IPS-15b (cell line): Measurements from ENCODE around the gene PEPD.

Experiments
- H3K27me3 ChIP-seq: one replicate; pipeline ENCODE4 v1.6.1; 2013; ENCODE audit warnings: low read length; ENCODE audit not compliant: control insufficient read depth, insufficient read depth
- H3K36me3 ChIP-seq: one replicate; pipeline ENCODE4 v1.6.1; 2013; ENCODE audit warnings: low read length; ENCODE audit not compliant: control insufficient read depth, insufficient read depth
- H3K4me1 ChIP-seq: one replicate; pipeline ENCODE4 v1.6.1; 2013; ENCODE audit warnings: mild to moderate bottlenecking, low read length; ENCODE audit not compliant: control insufficient read depth, insufficient read depth
- H3K4me3 ChIP-seq: one replicate; pipeline ENCODE4 v1.5.1; 2013; ENCODE audit warnings: low read depth, low read length
- H3K9ac ChIP-seq: one replicate; pipeline ENCODE4 v1.6.1; 2013; ENCODE audit warnings: low read depth, mild to moderate bottlenecking, low read length
- H3K9me3 ChIP-seq: one replicate; pipeline ENCODE4 v1.6.1; 2013; ENCODE audit warnings: mild to moderate bottlenecking, low read length; ENCODE audit not compliant: control insufficient read depth, insufficient read depth

PEPD gene

DNA sequence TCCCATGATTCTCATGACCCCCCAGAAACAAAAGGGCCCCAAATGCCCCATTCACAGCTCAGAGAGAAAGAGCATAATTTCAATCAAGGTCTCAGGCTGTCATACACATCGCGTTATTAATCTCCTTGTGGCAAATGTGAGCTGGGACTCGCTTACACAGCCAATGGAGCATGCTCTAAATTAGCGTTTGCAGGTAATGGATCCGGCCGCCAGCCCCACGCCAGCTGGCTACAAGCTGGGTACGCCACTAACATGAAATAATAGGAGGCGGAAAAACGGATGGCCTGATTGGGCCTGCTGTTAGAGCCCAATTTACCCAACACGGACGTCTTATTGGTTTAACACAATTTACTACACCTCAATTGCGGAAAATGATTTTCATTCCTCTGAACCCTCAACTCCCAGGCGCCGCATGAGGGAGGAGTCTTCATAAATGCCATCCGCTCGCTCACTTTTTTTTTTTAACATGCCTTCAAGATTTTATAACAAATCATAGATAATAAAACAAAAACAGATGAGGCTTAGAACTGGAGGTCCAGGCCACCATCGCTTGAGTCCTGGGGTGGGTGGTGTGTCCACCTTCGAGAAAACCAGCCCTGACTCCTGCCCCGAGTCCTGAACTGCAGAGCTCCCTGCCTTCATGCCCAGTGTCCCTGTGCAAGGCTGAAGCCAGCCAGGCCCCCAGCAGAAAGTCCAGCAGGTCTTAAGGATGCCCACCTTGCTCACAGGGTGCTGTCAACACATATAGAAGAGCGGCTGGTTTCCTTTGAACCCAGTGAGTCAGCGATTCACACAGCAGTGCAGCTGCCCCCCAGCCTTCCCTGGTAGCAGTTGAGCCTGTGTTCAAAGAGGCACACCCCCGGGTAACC lies 62.1 kb downstream of the PEPD start:
- Histone ChIP-seq H3K4me1 (no peaks in the 10 kb centered on the region), H3K9ac (no peak overlapping the region), H3K27me3 (no peaks in the 10 kb centered on the region), H3K9me3 (no peaks in the 10 kb centered on the region), H3K4me3 (no peak overlapping the region), H3K36me3 (peaks cover 11% of the 10 kb centered on the region)

DNA sequence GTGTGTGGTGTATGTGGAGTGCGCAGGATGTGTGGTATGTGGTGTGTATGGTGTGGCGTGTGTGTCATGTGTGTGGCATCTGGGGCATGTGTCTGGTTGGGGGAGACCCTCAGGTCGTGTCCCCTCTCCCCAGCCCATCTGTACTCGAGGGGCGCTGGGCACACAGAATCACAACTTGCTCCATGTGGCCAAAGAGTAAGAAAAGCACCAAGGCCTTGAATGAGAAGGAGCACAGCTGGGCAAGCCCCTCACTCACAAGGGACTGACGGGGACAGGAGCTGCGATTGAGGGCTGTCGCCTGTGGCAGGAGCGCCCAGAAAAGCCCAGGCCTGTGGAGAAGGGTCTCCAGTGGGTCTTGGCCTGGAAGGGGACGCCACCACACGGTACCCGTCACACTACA lies 62.8 kb downstream of the PEPD start:
- Histone ChIP-seq H3K4me3 (no peak overlapping the region), H3K36me3 (peaks cover 8% of the 10 kb centered on the region), H3K9me3 (no peaks in the 10 kb centered on the region), H3K9ac (no peak overlapping the region), H3K4me1 (no peaks in the 10 kb centered on the region), H3K27me3 (no peaks in the 10 kb centered on the region)

DNA sequence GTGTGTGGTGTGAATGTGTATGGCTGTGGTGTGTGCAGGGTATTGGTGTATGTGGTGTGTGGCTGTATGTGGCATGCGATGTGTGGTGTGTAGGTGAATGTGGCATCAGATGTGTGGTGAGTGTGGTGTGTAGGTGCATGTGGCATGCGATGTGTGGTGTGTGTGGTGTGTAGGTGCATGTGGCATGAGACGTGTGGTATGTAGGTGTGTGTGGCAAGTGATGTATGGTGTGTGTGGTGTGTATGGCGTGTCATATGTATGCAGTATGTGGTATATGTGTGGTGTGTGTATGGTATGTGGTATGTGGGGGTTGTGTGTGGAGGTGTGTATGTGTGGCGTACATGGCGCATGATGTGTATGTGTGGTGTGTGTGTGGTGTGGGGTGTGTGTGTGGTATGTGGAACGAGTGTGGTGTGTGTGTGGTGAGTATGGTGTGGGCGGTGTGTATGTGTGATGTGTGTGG lies 63.4 kb downstream of the PEPD start:
- Histone ChIP-seq H3K4me1 (no peaks in the 10 kb centered on the region), H3K36me3 (peaks cover 5% of the 10 kb centered on the region), H3K9ac (no peak overlapping the region), H3K4me3 (no peak overlapping the region), H3K27me3 (no peaks in the 10 kb centered on the region), H3K9me3 (no peaks in the 10 kb centered on the region)

DNA sequence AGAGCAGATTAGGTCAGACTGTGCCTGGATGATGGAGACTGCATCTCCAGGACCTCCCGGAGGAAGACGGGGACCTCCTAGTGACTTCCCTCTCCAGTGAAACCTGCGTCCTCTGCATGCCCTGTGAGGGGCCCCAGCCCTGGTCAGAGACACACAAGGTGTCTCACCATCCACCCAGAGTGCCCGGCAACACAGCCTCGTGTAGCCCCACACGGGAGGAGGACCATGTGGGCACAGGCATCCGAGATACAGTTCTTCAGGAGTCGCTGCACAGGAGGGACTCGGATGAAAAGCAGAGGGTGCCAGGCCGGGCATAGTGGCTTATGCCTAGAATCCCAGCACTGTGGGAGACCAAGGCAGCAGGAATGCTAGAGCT lies 64.8 kb downstream of the PEPD start:
- Histone ChIP-seq H3K36me3 (peaks cover under 1% of the 10 kb centered on the region), H3K9ac (no peak overlapping the region), H3K4me1 (no peaks in the 10 kb centered on the region), H3K4me3 (no peak overlapping the region), H3K27me3 (no peaks in the 10 kb centered on the region), H3K9me3 (no peaks in the 10 kb centered on the region)

DNA sequence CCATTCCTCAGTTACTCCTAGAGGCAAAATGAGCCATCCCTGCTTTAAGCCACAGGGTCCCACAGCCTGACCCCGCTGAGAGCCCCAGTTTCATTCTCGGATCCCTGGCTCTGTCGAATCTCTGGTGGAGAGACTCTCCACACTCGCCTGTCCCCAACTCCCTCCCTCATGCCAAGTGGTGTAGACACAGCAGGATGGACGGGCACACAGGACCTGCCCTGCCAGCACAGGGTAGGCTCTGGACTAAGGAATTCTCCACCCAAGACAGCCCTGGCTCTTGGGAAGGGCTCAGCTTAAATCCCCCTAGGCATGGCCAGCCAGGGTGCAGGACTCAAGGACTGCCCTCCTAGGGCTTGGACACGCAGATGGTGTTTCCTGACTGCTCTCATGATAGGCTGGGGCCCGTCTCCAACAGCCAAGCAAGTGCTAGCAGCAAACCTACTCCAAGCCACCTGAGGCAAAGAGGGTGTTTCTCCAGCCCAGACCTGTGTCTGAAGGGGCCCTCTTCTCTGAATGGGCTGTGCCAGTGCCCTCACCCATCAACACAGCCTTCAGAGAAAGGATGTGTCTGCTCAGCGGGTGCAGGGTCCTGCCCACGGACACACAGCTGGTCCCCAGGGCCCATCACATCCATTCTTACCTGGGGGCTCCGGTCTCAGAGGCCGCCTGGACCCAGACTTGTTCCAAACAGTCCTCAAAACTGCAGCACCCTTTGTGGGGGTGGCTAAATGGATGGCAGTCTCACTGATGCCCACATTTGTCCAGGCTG lies 65.3 kb downstream of the PEPD start:
- H3K4me3 ChIP-seq = no peak overlapping the region
- H3K27me3 ChIP-seq = no peaks in the 10 kb centered on the region
- H3K36me3 ChIP-seq = no peaks in the 10 kb centered on the region
- H3K9me3 ChIP-seq = no peaks in the 10 kb centered on the region
- H3K4me1 ChIP-seq = no peaks in the 10 kb centered on the region
- H3K9ac ChIP-seq = no peak overlapping the region

DNA sequence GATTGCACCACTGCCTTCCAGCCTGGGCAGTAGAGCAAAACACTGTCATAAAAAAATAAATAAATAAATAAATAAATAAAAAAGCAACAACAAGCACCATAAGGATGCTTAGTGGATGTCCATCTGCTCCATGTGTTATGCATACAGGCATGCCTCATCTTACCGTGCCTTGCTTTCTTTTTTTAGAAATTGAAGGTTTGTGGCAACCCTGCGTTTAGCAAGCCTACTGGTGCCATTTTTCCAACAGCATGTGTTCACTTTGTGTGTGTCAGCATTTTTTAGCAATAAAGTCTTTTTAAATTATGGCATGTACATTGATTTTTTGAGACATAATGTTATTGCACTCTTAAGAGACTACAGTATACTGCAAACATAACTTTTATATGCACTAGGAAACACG lies 68.3 kb downstream of the PEPD start:
- H3K36me3 ChIP-seq = no peaks in the 10 kb centered on the region
- no peak overlapping the region for H3K9ac ChIP-seq
- H3K4me3 ChIP-seq = no peak overlapping the region
- H3K27me3 ChIP-seq = no peaks in the 10 kb centered on the region
- H3K9me3 ChIP-seq = no peaks in the 10 kb centered on the region
- no peaks in the 10 kb centered on the region for H3K4me1 ChIP-seq

DNA sequence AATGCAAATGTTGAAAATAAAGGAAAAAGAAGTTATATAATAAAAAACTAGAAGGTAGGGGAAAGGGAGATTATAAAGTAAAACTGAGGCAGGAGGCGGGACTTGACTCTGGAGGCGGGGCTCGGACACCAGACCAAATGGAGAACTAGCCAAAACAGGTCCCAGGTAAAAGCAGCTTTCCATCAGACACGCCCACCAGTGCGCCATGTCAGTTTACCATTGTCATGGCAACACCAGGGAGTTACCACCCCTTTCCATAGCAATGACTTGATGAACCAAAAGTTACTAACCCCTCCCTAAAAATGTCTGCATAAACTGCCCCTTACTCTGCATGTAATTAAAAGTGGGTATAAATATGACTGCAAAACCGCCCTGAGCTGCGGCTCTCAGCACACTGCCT lies 70.9 kb downstream of the PEPD start:
- H3K4me3 ChIP-seq = no peak overlapping the region
- no peaks in the 10 kb centered on the region for H3K9me3 ChIP-seq
- no peaks in the 10 kb centered on the region for H3K4me1 ChIP-seq
- H3K36me3 ChIP-seq = no peaks in the 10 kb centered on the region
- no peaks in the 10 kb centered on the region for H3K27me3 ChIP-seq
- no peak overlapping the region for H3K9ac ChIP-seq

DNA sequence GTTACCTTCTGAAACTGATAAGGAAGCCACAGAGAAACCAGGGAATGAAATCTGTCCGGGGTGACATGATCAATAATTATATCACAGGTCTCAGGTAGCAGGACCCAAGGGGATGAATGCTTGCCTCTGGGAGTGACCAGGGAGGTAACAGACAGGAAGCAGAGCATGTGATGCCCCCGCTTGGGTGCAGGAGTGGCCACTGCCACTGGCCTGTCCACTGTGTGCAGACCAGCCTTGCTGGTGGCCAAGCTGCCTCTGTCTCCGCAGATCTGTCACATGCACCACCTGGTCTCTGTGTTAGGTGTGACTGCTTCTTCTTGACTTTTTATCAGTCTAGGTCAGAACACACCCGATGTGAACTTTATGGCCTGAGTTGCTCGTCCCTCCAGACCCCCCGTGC lies 71.8 kb downstream of the PEPD start:
- Histone ChIP-seq H3K4me3 (no peak overlapping the region), H3K4me1 (no peaks in the 10 kb centered on the region), H3K9me3 (no peaks in the 10 kb centered on the region), H3K27me3 (no peaks in the 10 kb centered on the region), H3K9ac (no peak overlapping the region), H3K36me3 (no peaks in the 10 kb centered on the region)

DNA sequence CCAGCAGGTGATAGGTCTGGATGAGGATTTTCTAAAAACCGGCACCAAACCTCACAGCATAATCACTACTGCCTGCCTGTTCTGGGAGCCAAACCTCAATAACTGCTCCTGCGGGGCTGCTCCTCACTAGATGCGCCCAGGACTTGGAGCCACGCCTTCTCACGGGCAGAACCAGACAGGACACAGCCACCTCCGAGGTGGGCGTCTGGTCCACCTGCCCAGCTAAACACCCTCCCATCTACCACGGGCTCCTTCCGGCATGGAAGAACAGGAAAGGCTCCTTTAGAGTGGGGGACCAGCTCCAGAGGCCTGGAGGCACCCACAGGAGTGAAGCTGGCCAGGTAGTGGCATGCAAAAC lies 73.5 kb downstream of the PEPD start:
- Histone ChIP-seq H3K4me3 (no peak overlapping the region), H3K9ac (no peak overlapping the region), H3K36me3 (no peaks in the 10 kb centered on the region), H3K9me3 (no peaks in the 10 kb centered on the region), H3K4me1 (no peaks in the 10 kb centered on the region), H3K27me3 (no peaks in the 10 kb centered on the region)

DNA sequence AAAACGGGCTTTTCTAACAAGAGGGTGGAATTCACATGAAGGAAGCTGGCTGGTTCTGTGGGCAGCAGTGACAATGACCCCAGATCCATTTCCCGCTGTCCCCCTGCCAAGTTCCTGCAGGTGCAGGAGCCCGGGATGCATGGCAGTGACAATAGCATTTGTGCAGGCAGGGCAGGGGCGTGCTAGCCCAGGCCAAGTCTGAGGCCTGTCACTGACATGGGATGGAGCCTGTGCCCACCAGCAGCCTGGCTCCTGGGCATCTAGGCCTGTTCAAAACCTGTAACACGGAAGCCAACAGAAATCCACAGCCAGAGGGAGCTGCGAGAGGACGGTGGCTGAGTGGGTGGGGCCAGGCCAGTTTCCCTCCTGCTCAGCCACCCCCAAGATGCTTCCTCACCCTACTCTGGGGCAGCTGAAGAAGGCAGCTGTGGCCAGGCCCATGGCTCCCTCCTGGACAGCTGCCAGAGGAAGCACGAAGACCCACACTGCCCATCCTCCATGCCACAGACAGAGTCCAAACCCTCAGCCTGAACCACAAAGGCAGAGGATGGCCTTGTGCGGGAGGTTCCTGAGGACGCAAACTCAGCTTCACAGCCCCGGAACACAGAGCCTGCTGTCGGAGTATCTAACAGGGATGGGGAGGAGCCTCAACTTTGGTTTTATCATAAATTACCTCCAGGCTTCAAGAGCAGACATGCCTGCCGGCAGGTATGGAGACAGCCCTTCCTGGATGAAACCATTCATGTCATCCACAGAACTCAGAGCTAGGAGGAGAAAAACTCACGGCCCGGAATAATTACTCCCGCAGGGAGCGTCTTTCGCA lies 74.0 kb downstream of the PEPD start:
- Histone ChIP-seq H3K4me1 (no peaks in the 10 kb centered on the region), H3K4me3 (no peak overlapping the region), H3K9me3 (no peaks in the 10 kb centered on the region), H3K36me3 (no peaks in the 10 kb centered on the region), H3K9ac (no peak overlapping the region), H3K27me3 (no peaks in the 10 kb centered on the region)

DNA sequence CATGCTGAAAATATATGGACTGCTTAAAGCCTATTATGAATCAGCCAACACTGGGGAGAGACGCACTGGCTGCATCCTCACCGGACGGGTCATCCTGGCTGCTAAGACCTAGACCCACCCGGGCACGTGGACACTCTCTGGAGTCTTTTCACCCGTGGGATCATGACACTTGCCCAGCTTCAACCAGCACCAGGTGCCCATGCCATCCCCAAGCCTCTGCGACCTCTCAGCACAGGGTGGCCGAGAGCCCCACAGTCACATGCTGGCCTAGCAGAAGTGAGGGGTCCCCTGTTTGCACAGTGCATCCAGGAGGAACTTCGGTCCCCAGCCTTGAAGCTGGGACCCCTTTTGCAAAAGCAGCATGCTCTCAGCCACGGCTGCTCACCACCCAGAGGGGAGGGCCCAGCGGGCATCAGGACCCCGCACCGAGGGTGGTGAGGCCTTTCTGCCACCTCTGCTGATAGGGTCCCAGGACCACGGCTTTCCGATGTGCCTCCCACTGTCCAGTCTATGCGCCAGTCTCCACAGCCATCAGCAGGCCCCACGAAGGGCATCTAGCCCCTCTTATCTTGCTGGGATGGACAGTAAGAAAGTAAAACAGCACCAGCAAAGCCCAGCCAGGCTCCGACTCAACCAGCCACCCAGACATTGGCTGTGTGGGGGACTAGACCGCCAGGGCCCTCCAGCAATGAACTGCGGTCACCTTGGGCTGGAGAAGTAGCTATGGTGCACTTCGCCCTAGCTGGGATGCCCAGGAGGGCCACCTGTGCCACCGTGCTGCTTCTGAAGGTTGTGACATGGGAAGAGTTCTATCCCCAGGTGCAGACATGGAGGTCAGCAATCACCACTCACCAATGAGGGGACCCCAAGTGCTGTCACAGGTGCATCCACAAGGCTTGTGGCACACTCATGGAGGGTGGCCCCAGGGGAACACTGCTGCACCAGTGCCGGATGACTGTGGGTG lies 75.0 kb downstream of the PEPD start:
- no peaks in the 10 kb centered on the region for H3K27me3 ChIP-seq
- H3K9me3 ChIP-seq = no peaks in the 10 kb centered on the region
- H3K4me1 ChIP-seq = no peaks in the 10 kb centered on the region
- H3K4me3 ChIP-seq = no peak overlapping the region
- H3K9ac ChIP-seq = no peak overlapping the region
- no peaks in the 10 kb centered on the region for H3K36me3 ChIP-seq
